GM23338 (cell line): Measurements from ENCODE around the gene FGGY.

Source experiments
- CREB1 ChIP-seq: fragments of 250-450 bp; sonication (Bioruptor Pico); IDR thresholded peaks from 2 replicates; pipeline ENCODE4 v1.5.0; 2020; ENCODE audit warnings: low read depth, mild to moderate bottlenecking, moderate library complexity
- EZH2 ChIP-seq: fragments of 200-600 bp; sonication (generic); IDR thresholded peaks from one replicate; pipeline ENCODE4 v1.8.0; 2017; ENCODE audit warnings: antibody characterized with exemption, mild to moderate bottlenecking, low read depth; ENCODE audit not compliant: unreplicated experiment
- POLR2AphosphoS5 ChIP-seq: IDR thresholded peaks from 2 replicates; pipeline ENCODE4 v1.6.1; 2016; ENCODE audit warnings: antibody characterized with exemption, low read depth
- ZNF114 ChIP-seq: fragments of 250-450 bp; sonication (Bioruptor Pico); IDR thresholded peaks from 2 replicates; pipeline ENCODE4 v1.5.0; 2020; ENCODE audit warnings: mild to moderate bottlenecking, moderate library complexity
- TF ChIP-seq, protein P1 (sequence below), 2 experiments: fragments of 200-600 bp in 1 of 2; sonication (generic) in 1 of 2; conservative IDR thresholded peaks; 2 replicates each; pipeline versions ENCODE4 v1.5.1 to v1.6.1; 2016 to 2017; ENCODE audit warnings: antibody characterized with exemption in 2 of 2, low read depth in 2 of 2, mild to moderate bottlenecking in 2 of 2, moderate library complexity in 1 of 2
- TF ChIP-seq, protein P2 (sequence below): IDR thresholded peaks from one replicate; pipeline ENCODE4 v1.6.1; 2018; ENCODE audit warnings: antibody characterized with exemption; ENCODE audit not compliant: unreplicated experiment

DNA sequence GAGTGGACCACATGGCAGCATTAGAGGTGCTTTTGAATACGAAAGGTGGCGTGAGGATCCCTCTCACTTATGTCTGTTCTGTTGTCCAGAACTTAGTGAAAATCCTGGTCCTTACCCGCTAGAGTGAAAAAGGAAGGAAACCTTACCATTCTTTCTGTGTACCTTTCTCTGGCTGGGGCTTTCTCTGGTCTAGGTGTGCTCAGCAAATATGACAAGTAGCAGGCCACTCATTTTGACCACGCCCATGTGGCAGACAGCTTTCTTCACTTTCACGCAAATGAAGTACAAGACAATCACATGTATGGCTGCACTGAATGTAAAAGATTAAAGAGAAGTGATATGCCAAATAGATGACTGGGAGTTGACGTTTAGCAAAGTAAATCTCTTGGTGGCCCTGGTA lies 131.9 kb downstream of the FGGY start:
- TF ChIP-seq, protein P1, sequence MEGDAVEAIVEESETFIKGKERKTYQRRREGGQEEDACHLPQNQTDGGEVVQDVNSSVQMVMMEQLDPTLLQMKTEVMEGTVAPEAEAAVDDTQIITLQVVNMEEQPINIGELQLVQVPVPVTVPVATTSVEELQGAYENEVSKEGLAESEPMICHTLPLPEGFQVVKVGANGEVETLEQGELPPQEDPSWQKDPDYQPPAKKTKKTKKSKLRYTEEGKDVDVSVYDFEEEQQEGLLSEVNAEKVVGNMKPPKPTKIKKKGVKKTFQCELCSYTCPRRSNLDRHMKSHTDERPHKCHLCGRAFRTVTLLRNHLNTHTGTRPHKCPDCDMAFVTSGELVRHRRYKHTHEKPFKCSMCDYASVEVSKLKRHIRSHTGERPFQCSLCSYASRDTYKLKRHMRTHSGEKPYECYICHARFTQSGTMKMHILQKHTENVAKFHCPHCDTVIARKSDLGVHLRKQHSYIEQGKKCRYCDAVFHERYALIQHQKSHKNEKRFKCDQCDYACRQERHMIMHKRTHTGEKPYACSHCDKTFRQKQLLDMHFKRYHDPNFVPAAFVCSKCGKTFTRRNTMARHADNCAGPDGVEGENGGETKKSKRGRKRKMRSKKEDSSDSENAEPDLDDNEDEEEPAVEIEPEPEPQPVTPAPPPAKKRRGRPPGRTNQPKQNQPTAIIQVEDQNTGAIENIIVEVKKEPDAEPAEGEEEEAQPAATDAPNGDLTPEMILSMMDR (conservative IDR thresholded peaks at IDR 0.05; ENCODE audit: low read depth in 2 of 2), result no peak
- TF ChIP-seq, protein P2, sequence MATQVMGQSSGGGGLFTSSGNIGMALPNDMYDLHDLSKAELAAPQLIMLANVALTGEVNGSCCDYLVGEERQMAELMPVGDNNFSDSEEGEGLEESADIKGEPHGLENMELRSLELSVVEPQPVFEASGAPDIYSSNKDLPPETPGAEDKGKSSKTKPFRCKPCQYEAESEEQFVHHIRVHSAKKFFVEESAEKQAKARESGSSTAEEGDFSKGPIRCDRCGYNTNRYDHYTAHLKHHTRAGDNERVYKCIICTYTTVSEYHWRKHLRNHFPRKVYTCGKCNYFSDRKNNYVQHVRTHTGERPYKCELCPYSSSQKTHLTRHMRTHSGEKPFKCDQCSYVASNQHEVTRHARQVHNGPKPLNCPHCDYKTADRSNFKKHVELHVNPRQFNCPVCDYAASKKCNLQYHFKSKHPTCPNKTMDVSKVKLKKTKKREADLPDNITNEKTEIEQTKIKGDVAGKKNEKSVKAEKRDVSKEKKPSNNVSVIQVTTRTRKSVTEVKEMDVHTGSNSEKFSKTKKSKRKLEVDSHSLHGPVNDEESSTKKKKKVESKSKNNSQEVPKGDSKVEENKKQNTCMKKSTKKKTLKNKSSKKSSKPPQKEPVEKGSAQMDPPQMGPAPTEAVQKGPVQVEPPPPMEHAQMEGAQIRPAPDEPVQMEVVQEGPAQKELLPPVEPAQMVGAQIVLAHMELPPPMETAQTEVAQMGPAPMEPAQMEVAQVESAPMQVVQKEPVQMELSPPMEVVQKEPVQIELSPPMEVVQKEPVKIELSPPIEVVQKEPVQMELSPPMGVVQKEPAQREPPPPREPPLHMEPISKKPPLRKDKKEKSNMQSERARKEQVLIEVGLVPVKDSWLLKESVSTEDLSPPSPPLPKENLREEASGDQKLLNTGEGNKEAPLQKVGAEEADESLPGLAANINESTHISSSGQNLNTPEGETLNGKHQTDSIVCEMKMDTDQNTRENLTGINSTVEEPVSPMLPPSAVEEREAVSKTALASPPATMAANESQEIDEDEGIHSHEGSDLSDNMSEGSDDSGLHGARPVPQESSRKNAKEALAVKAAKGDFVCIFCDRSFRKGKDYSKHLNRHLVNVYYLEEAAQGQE, result no peak
- TF ChIP-seq POLR2AphosphoS5 (no peak), EZH2 (no peak), ZNF114 (CRISPR knock-in tag) (no peak), CREB1 (CRISPR knock-in tag) (no peak)
